HepG2 (cell line): Measurements from ENCODE around the gene UMPS. TPM values are rescaled to one million over a fixed set of nuclear protein-coding genes. Genes with fewer than 3 reads are reported as not detected.
A peak's percentile ranks its signal among the peaks of the same experiment; 100 is the strongest.

Experiments
- GTF2F1 ChIP-seq: fragments of 150-350 bp; IDR thresholded peaks from 2 replicates; pipeline ENCODE4 v1.6.1; 2014; ENCODE audit warnings: low read length
- HES4 ChIP-seq: sonication (generic); formaldehyde crosslinking; IDR thresholded peaks from 2 replicates; pipeline ENCODE4 v1.9.0; 2021; ENCODE audit warnings: mild to moderate bottlenecking, missing genetic modification reagents, borderline replicate concordance
- KDM3A ChIP-seq: IDR thresholded peaks from 2 replicates; pipeline ENCODE4 v1.6.1; 2018; ENCODE audit warnings: low read depth, missing compliant biosample characterization
- KDM5B ChIP-seq: sonication (generic); formaldehyde crosslinking; IDR thresholded peaks from 2 replicates; pipeline ENCODE4 v1.4.0; 2020; ENCODE audit warnings: missing genetic modification reagents, mild to moderate bottlenecking, borderline replicate concordance
- MBD4 ChIP-seq: IDR thresholded peaks from 2 replicates; pipeline ENCODE4 v1.6.1; 2012; ENCODE audit warnings: low read length, inconsistent platforms, borderline replicate concordance
- NCOA5 ChIP-seq: sonication (generic); formaldehyde crosslinking; IDR thresholded peaks from 2 replicates; pipeline ENCODE4 v1.4.0; 2020; ENCODE audit warnings: missing genetic modification reagents
- PHF21A ChIP-seq: sonication (generic); formaldehyde crosslinking; IDR thresholded peaks from 2 replicates; pipeline ENCODE4 v1.5.0; 2020; ENCODE audit warnings: mild to moderate bottlenecking, missing genetic modification reagents
- REPIN1 ChIP-seq: sonication (generic); formaldehyde crosslinking; IDR thresholded peaks from 2 replicates; pipeline ENCODE4 v1.8.0; 2022; ENCODE audit warnings: missing genetic modification reagents, low read depth, mild to moderate bottlenecking, borderline replicate concordance
- SP5 ChIP-seq: IDR thresholded peaks from 2 replicates; pipeline ENCODE4 v1.6.1; 2016; ENCODE audit warnings: low read depth, borderline replicate concordance
- TCF7 ChIP-seq: sonication (generic); IDR thresholded peaks from 2 replicates; pipeline ENCODE4 v1.6.1; 2016; ENCODE audit warnings: antibody characterized with exemption, low read depth
- ZNF235 ChIP-seq: sonication (generic); formaldehyde crosslinking; IDR thresholded peaks from 2 replicates; pipeline ENCODE4 v1.8.1; 2023; ENCODE audit warnings: mild to moderate bottlenecking, missing genetic modification reagents, borderline replicate concordance
- ZNF274 ChIP-seq: sonication (generic); formaldehyde crosslinking; IDR thresholded peaks from 2 replicates; pipeline ENCODE4 v1.5.1; 2020; ENCODE audit warnings: mild to moderate bottlenecking, missing genetic modification reagents
- ZNF326 ChIP-seq: sonication (generic); formaldehyde crosslinking; IDR thresholded peaks from 2 replicates; pipeline ENCODE4 v1.4.0; 2020; ENCODE audit warnings: missing genetic modification reagents, borderline replicate concordance
- ZNF33B ChIP-seq: sonication (generic); formaldehyde crosslinking; IDR thresholded peaks from 2 replicates; pipeline ENCODE4 v1.5.1; 2020; ENCODE audit warnings: mild to moderate bottlenecking, missing genetic modification reagents
- ZNF468 ChIP-seq: sonication (generic); formaldehyde crosslinking; IDR thresholded peaks from 2 replicates; pipeline ENCODE4 v1.8.0; 2022; ENCODE audit warnings: mild to moderate bottlenecking, moderate library complexity, missing genetic modification reagents
- ZNF543 ChIP-seq: sonication (generic); formaldehyde crosslinking; IDR thresholded peaks from 2 replicates; pipeline ENCODE4 v1.4.0; 2020; ENCODE audit warnings: mild to moderate bottlenecking, missing genetic modification reagents
- ZNF546 ChIP-seq: sonication (generic); formaldehyde crosslinking; conservative IDR thresholded peaks from 2 replicates; pipeline ENCODE4 v1.8.1; 2023; ENCODE audit warnings: mild to moderate bottlenecking, missing genetic modification reagents
- ZNF703 ChIP-seq: sonication (generic); formaldehyde crosslinking; IDR thresholded peaks from 2 replicates; pipeline ENCODE4 v1.5.1; 2020; ENCODE audit warnings: missing genetic modification reagents, mild to moderate bottlenecking, moderate library complexity, borderline replicate concordance
- ZNF720 ChIP-seq: sonication (generic); formaldehyde crosslinking; IDR thresholded peaks from 2 replicates; pipeline ENCODE4 v1.4.0; 2020; ENCODE audit warnings: missing genetic modification reagents
- polyA plus RNA-seq, 8 experiments: library from polyadenylated mRNA; depleted of rRNA in 3 of 8; stranded (reverse) in 7 of 8; unstranded in 1 of 8; fragments of >200 nt; fragmentation: Illumina TruSeq in 4 of 8; extraction: Trizol in 4 of 8; gene quantifications; 2 replicates each; pipeline versions ENCODE4 v1.2.1 to v1.2.3, GENCODE V29; 2011 to 2016; ENCODE audit warnings: low read depth in 4 of 8, missing spikeins in 1 of 8, mixed read lengths in 1 of 8; ENCODE audit not compliant: insufficient read depth in 1 of 8
- total RNA-seq, 5 experiments: library from RNA; depleted of rRNA; stranded (reverse); fragments of >200 nt; fragmentation: Illumina TruSeq; extraction: Trizol; gene quantifications; 2 replicates each; pipeline ENCODE4 v1.2.3, GENCODE V29; 2016; ENCODE audit warnings: low read depth in 1 of 5
- TF ChIP-seq, protein P1 (sequence below): fragments of 450-650 bp; IDR thresholded peaks from 2 replicates; pipeline ENCODE4 v1.6.1; 2017; ENCODE audit warnings: mild to moderate bottlenecking
- TF ChIP-seq, protein P2 (sequence below): sonication (generic); formaldehyde crosslinking; IDR thresholded peaks from 2 replicates; pipeline ENCODE4 v1.4.0; 2020; ENCODE audit warnings: missing genetic modification reagents
- TF ChIP-seq, protein P3 (sequence below): sonication (generic); formaldehyde crosslinking; IDR thresholded peaks from 2 replicates; pipeline ENCODE4 v1.5.0; 2020; ENCODE audit warnings: missing genetic modification reagents, mild to moderate bottlenecking, borderline replicate concordance
- TF ChIP-seq, protein P4 (sequence below): sonication (generic); formaldehyde crosslinking; IDR thresholded peaks from 2 replicates; pipeline ENCODE4 v1.8.0; 2022; ENCODE audit warnings: missing genetic modification reagents, mild to moderate bottlenecking, moderate library complexity, borderline replicate concordance

UMPS gene
- total and polyA plus RNA-seq, 2 of the 13 experiments (the other 11 are each of a cell fraction or from before 2014, with no cell fraction given), result 52.7 to 74.2 TPM

DNA sequence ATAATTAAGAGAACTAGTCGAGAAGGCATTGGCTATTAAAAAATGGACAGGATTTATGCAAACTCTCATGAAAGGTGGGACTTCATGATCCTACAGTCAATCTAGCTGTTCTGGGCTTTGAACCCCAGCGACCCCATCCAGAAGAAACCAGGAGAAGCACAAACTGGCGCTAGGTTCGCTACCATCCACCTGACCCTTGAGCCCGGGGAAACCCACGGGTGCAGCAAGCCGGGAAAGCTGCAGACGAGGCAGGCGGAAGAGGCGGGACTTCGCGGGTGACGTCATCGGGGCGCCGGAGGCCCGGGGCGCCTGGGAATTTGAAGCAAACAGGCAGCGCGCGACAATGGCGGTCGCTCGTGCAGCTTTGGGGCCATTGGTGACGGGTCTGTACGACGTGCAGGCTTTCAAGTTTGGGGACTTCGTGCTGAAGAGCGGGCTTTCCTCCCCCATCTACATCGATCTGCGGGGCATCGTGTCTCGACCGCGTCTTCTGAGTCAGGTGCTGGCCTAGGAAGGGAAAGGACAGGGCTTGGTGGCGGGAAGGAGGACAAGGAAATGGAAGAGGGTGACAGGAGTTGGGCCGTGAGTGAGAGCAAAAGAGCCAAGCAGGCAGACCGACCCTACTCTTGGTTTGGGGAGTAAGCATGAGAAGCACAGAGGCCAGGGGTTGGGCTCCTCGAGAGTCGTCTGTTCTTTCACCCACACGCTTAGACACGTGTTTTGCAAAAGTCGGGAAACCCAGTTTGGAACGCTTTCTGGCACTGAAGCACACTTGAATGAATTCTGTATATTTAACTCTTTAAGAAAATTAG, at the start of gene UMPS (continued):
- TF ChIP-seq, protein P1, sequence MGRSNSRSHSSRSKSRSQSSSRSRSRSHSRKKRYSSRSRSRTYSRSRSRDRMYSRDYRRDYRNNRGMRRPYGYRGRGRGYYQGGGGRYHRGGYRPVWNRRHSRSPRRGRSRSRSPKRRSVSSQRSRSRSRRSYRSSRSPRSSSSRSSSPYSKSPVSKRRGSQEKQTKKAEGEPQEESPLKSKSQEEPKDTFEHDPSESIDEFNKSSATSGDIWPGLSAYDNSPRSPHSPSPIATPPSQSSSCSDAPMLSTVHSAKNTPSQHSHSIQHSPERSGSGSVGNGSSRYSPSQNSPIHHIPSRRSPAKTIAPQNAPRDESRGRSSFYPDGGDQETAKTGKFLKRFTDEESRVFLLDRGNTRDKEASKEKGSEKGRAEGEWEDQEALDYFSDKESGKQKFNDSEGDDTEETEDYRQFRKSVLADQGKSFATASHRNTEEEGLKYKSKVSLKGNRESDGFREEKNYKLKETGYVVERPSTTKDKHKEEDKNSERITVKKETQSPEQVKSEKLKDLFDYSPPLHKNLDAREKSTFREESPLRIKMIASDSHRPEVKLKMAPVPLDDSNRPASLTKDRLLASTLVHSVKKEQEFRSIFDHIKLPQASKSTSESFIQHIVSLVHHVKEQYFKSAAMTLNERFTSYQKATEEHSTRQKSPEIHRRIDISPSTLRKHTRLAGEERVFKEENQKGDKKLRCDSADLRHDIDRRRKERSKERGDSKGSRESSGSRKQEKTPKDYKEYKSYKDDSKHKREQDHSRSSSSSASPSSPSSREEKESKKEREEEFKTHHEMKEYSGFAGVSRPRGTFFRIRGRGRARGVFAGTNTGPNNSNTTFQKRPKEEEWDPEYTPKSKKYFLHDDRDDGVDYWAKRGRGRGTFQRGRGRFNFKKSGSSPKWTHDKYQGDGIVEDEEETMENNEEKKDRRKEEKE, result no peak
- TF ChIP-seq ZNF468 (CRISPR knock-in tag) (no peak), SP5 (CRISPR knock-in tag) (peak; percentile 73; the same call in 1 of the 2 replicates), NCOA5 (CRISPR knock-in tag) (no peak), GTF2F1 (peak; percentile 49), KDM5B (CRISPR knock-in tag) (peak; percentile 67; the same call in 1 of the 2 replicates), ZNF543 (CRISPR knock-in tag) (peak; percentile 29; the same call in 1 of the 2 replicates), ZNF703 (0 out of 2 replicates have a peak, but pooled peaks have one; percentile 3), ZNF720 (CRISPR knock-in tag) (no peak), ZNF326 (CRISPR knock-in tag) (no peak), ZNF274 (CRISPR knock-in tag) (peak; percentile 73), ZNF546 (CRISPR knock-in tag) (peak; percentile 86; the same call in 1 of the 2 replicates), REPIN1 (CRISPR knock-in tag) (peak; percentile 88), ZNF33B (no peak), MBD4 (no peak), ZNF235 (peak; percentile 45; the same call in 1 of the 2 replicates), PHF21A (CRISPR knock-in tag) (peak; percentile 23; the same call in 1 of the 2 replicates), HES4 (CRISPR knock-in tag) (no peak; the same call in 1 of the 2 replicates), KDM3A (CRISPR knock-in tag) (no peak), TCF7 (no peak)
- TF ChIP-seq, protein P2, sequence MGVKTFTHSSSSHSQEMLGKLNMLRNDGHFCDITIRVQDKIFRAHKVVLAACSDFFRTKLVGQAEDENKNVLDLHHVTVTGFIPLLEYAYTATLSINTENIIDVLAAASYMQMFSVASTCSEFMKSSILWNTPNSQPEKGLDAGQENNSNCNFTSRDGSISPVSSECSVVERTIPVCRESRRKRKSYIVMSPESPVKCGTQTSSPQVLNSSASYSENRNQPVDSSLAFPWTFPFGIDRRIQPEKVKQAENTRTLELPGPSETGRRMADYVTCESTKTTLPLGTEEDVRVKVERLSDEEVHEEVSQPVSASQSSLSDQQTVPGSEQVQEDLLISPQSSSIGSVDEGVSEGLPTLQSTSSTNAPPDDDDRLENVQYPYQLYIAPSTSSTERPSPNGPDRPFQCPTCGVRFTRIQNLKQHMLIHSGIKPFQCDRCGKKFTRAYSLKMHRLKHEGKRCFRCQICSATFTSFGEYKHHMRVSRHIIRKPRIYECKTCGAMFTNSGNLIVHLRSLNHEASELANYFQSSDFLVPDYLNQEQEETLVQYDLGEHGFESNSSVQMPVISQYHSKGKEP (CRISPR knock-in tag), result no peak; the same call in 1 of the 2 replicates
- TF ChIP-seq, protein P3, sequence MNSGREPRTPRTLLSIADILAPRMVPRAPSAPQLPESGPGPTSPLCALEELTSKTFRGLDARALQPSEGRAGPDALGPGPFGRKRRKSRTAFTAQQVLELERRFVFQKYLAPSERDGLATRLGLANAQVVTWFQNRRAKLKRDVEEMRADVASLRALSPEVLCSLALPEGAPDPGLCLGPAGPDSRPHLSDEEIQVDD (CRISPR knock-in tag), result peak; percentile 75; the same call in 1 of the 2 replicates
- TF ChIP-seq, protein P4, sequence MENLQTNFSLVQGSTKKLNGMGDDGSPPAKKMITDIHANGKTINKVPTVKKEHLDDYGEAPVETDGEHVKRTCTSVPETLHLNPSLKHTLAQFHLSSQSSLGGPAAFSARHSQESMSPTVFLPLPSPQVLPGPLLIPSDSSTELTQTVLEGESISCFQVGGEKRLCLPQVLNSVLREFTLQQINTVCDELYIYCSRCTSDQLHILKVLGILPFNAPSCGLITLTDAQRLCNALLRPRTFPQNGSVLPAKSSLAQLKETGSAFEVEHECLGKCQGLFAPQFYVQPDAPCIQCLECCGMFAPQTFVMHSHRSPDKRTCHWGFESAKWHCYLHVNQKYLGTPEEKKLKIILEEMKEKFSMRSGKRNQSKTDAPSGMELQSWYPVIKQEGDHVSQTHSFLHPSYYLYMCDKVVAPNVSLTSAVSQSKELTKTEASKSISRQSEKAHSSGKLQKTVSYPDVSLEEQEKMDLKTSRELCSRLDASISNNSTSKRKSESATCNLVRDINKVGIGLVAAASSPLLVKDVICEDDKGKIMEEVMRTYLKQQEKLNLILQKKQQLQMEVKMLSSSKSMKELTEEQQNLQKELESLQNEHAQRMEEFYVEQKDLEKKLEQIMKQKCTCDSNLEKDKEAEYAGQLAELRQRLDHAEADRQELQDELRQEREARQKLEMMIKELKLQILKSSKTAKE (CRISPR knock-in tag), result peak; percentile 57; the same call in 1 of the 2 replicates
